Left ventricle myocardium superior (tissue), 1 donor: ENCODE results near the gene FAM131B. TPM values are rescaled to one million over a fixed set of nuclear protein-coding genes. Genes with fewer than 3 reads are reported as not detected.

Experiments
- ATAC-seq: fragments of 200-7000 bp; cut with Tn5 transposase; one replicate; pipeline ENCODE4 v1.9.1; 2020; ENCODE audit warnings: mild to moderate bottlenecking, moderate library complexity
- DNase-seq: peaks from one replicate; pipeline ENCODE4 v3.0.0-alpha.2; 2020
- intact Hi-C: fragments of 100-400 bp; cut with micrococcal nuclease; formaldehyde crosslinking; loops from one replicate; pipeline ENCODE4 v1.11.0; 2022
- total RNA-seq: library from RNA; stranded (reverse); fragmentation: NEBNext Ultra II Directional; extraction: Animal tissue kit (Norgen Biotek cat#: 25700); gene quantifications from one replicate; pipeline ENCODE4 v1.2.1, GENCODE V29; 2021
- donor health status: DM: no; HTN: yes; CAD: no; lungs with severe emphysema.

The FAM131B gene
- total RNA-seq, 1 donor from 2014 or later: 0.57 TPM

DNA sequence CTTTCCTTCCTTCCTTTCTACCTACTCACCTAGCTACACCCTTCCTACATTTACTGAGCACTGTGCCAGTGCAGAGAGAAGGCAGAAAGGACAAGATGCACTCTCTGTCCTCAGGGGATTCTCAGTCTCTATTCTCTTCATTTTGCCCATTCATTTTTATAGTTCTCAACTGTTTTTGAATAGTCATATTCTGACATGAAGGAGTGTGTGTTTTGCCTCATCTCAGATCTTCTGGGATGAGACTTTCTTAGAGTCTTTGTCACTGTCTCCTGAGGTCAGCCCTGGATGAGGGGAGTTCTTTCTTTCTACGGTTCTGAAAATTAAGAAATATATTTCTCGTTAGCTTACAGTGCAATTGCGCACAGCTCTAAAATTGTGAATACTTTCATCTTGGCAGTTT lies 25.3 kb downstream of the FAM131B start:
- no peak for DNase-seq
- ATAC-seq: no peak
- intact Hi-C loops: no loop called here

DNA sequence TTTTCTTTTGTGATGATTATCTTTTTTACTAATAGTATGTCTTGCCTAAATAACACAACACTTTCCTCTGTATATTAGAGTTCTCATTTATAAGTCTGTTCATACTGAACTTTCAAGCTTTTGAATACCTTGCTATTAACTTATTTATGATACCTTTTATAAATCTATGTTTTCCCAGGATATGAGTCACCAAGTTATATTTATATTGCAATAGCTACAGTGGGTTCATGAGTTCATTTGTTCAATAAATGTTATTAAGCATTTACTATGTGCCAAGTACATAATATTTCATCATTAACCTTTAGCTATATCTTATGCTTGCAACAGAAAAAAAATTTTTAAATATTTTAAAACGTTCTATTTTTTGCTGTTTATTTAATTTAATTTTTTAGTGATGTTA lies 28.3 kb downstream of the FAM131B start:
- DNase-seq: no peak
- ATAC-seq: no peak
- intact Hi-C loops: no loop called here

- no peak for ATAC-seq
- no peak for DNase-seq
- intact Hi-C loops: no loop called here
Measured at GRCh38 chr7:143331179-143331801, 31.2 kb downstream of the FAM131B start.

DNA sequence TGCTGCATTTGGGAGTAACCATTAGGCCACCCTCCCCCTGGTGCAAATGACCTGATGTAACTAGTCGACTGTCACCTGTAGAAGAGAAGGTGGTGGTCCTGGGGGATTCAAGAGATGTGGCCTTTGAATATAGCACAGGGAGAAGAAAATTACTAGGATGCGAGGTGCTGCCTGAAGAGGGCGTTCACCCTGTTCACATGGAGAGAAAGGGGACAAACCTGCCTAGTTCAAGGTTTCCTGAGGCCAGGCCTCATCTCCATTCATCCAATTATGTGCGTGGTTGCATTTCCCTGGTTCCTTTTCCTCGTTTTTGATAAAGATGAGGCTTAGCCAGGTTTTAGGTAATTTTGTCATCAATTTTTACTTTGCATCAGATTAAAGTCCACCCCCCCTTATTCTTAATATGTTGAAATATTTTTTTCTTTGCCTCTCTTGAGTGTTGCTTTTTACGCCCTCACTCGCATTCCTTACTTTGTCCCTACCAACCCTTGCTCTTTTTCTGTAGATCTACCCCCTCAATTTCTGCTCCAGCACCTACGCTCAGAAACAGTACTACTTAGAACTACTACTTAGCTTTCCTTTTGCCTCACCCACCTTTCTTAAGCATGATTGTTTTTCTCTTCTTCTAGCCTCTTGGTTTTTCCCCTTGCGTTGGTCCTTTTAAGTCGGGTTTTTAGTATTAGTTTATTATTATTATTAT lies 32.9 kb downstream of the FAM131B start:
- intact Hi-C loops: no loop called here
- DNase-seq: no peak
- no peak for ATAC-seq

DNA sequence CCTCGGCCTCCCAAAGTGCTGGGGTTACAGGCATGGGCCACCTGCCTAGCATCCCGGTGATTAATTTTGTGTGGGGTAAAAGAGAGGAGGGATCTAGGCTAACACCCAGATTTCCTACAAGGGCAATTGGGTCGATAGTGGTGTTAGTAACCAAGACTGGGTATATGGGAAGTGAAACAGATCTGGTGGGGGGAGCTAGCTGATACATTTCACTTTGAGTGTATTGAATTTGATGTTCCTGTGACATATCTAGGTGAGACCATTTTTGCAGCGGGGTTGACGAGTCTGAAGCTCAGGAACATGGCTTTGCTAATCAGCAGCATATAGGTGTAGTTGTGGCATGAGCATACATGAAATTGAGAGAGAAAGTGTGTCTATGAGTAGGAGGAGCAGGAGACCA lies 34.6 kb downstream of the FAM131B start:
- intact Hi-C loops: no loop called here
- DNase-seq: no peak
- no peak for ATAC-seq

- intact Hi-C loops: no loop called here
- ATAC-seq: no peak
Measured at GRCh38 chr7:143325240-143325639, 37.3 kb downstream of the FAM131B start.

DNA sequence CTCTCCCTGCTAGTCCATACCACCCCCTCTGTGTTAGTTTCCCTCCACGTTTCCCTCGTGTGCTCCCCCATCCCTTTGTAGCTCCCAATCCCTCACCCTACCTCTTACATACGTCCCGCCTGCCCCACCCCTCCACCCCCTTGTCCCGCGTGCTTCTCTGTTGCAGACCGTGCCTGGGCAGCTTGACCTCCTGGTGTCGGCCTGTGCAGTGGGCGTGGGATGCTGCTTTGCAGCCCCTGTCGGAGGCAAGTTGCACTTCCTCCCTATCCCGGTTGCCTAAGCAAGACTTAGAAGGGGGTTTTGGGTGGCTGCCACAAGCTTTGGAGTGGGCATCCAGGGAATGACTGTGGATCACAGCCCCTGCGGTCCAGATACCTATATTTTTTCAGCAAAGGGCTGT lies 38.9 kb downstream of the FAM131B start:
- intact Hi-C loops: no loop called here
- no peak for DNase-seq
- no peak for ATAC-seq

More at GRCh38 chr7:143325240-143325639, 37.3 kb downstream of the FAM131B start:
- no peak for DNase-seq

DNA sequence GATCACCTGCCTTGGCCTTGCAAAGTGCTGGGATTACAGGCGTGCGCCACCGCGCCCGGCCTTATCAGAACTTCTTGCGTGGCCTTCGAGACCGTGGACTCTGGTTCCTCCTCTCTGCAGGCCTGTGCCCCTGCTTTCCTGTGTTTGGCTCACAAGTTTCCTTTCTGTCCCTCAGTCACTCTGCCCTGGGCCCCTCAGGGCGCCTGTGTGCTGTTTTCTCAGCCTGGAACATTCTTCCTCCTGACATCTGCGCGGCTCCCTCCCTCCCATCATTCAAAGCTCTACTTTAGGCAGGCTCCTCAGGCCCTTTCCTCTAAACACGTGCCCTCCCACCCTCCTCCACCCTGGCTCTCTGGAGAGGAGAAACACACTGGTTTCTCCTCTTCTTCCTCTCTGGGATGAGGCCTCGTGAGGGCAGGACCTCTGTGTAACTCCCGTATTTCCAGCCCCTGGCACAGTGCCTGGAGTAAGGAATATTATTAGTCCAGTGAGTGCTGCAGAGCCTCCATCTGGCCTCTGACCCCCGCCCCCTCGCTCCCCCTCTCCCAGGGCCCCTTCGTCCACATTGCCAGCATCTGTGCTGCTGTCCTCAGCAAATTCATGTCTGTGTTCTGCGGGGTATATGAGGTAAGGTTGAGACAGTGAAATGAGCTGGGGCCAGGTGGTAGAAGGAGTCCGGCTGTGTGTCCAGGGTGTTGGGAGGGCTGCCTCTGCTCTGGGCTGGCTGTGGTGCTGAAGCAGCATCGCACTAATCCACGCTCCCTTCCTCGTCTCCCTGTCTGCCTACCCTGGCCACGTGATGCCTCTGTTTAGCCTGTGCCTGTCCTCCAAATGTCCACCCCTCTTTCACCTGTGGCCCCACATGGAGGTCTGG lies 39.5 kb downstream of the FAM131B start:
- intact Hi-C loops: no loop called here
- DNase-seq (peak; percentile 54), ATAC-seq (peak; percentile 70)

- DNase-seq: peak; percentile 37
- peak; percentile 23 for ATAC-seq
- intact Hi-C loops: no loop called here
Measured at GRCh38 chr7:143321734-143322133, 40.8 kb downstream of the FAM131B start.

DNA sequence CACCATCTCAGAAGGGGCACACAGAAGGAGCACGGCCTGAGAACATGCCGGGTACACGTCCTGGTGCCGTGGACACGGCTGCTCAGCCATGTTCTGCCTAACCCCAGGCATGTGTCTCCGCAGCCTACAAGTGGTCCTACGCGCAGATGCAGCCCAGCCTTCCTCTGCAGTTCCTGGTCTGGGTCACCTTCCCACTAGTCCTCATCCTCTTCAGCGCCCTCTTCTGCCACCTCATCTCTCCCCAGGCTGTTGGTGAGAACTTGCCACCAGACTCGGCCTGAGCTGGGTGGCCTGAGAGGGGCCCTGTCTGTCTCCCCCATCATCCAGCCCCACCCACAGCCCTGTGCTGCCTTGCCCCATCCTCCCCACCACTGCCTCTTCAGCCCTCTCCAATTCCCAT lies 41.3 kb downstream of the FAM131B start:
- intact Hi-C loops: no loop called here
- no peak for ATAC-seq
- DNase-seq: no peak

DNA sequence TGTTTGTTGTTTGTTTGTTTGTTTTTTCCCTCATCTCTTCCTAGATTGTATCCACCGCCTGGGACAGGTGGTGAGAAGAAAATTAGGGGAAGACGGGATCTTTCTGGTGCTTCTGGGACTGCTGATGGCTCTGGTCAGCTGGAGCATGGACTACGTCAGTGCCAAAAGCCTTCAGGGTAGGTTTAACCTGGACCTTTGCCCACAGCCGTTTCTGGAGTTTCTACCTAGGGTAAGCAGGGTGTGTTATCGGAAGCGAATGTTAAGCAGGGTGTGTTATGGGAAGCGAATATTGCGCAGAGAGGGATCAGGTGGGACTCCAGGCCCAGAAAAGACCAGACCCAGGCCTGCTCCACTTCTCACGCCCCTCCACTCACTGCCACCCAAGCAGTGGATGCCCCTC lies 41.9 kb downstream of the FAM131B start:
- ATAC-seq (no peak), DNase-seq (no peak)
- intact Hi-C loops: no loop called here

DNA sequence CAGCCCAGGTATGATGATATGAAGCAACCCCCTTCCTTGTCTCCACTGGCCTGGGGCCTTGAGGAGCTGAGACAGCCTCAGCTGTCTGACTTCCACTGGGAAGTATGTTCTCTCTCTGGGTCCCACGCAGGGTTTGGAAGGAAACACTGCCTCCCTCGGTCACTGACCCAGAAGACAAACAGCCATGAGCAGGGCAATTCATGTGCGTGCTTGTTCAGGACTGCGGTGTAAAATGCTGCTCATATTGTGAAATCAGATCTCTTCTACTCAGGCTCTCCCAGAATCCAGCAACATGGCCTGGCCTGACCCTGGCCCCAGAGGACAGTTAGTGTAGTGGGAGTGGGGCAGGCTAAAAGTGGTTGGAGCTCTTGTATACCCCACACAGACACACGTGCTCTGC lies 43.9 kb downstream of the FAM131B start:
- intact Hi-C loops: no loop called here
- peak; percentile 52 for DNase-seq
- ATAC-seq: peak; percentile 74

DNA sequence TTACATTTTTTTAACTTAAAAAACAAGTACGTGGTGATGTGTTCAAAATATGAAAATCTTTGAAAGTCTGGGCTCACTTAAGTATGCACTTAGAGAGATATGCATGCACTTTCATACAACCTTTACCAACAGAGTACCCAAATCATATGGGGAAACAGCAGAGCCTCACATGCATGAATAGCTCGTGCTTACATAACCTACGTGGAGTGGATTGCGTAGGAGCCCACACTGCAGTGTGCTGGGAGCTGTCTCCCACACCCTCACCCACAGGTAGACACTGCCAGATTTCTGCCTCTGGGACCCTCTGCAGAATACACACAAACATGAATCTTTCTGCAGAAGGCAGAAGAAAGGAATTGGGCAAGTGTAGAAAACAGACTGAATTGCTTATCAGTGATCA lies 46.0 kb downstream of the FAM131B start:
- no peak for ATAC-seq

GRCh38 chr7:143315776-143316175 lies 46.7 kb downstream of the FAM131B start, which contains the start of gene CLCN1:
Gene CLCN1, plus strand, starts transcription at chr7:143316111. Its CDS starts 102 bp downstream, at chr7:143316213.
- DNase-seq (no peak), ATAC-seq (no peak)
- intact Hi-C loops: no loop called here

More for the DNA sequence above, 46.0 kb downstream of the FAM131B start:
- intact Hi-C loops: no loop called here
- no peak for DNase-seq

- ATAC-seq: no peak
- DNase-seq: no peak
- intact Hi-C loops: no loop called here
Measured at GRCh38 chr7:143314127-143314526, 48.4 kb downstream of the FAM131B start.

- ATAC-seq: peak; percentile 58
- intact Hi-C loops: loop anchor here (5.0 kb wide), 1 partner anchor 66 kb away; no protein-coding TSS in a partner anchor
- no peak for DNase-seq
Measured at GRCh38 chr7:143308632-143309031, 53.9 kb downstream of the FAM131B start.

DNA sequence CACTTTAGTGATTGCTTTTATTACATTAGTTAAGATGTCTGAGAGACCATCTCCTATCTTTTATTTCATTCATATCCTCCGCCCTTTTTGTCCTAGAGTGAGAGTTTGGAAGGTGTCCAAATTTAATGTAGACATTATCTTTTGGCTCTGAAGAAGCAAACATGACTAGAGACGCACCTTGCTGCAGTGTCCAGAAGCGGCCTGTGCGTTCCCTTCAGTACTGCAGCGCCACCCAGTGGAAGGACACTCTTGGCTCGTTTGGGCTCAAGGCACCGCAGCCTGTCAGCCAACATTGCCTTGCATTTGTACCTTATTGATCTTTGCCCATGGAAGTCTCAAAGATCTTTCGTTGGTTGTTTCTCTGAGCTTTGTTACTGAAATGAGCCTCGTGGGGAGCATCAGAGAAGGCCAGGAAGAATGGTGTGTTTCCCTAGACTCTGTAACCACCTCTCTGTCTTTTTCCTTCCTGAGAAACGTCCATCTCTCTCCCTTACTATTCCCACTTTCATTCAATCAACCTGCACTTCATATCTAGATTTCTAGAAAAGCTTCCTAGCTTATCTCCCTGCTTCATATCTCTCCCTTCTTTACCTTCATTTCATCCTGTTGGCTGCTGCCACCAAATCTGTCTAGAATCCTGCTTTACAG lies 57.0 kb downstream of the FAM131B start:
- intact Hi-C loops: loop anchor here (5.0 kb wide), 1 partner anchor 63 kb away; no protein-coding TSS in a partner anchor
- ATAC-seq (peak; percentile 91), DNase-seq (peak; percentile 88)

DNA sequence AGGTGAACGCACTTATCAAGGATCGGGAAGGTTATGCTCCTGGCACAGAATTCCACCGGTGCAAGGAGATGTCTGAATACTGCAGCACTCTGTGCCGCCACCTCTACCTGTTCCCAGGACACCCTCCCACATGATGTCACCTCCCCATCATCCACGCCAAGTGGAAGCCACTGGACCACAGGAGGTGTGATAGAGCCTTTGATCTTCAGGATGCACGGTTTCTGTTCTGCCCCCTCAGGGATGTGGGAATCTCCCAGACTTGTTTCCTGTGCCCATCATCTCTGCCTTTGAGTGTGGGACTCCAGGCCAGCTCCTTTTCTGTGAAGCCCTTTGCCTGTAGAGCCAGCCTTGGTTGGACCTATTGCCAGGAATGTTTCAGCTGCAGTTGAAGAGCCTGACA lies 57.6 kb downstream of the FAM131B start:
- ATAC-seq: no peak
- DNase-seq: no peak
- intact Hi-C loops: loop anchor here (5.0 kb wide), 1 partner anchor 63 kb away; no protein-coding TSS in a partner anchor

DNA sequence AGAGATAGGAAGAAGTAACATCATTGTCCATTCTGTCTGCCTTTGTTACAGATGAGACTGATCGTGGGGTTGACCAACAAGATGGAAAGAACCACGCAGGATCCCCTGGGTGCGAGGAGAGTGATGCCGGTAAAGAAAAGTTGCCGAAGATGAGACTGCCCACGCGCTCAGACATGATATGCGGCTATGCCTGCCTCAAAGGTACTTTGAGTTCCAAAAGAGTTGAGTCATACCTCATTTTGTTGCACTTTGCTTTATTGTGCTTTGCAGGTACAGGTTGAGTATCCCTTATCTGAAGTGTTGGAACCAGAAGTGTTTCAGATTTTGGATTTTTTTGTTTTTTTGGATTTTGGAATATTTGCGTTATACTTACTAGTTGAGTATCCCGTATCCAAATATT lies 58.8 kb downstream of the FAM131B start:
- ATAC-seq (no peak), DNase-seq (no peak)
- intact Hi-C loops: no loop called here
